HEK293T (cell line): Measurements from ENCODE around the gene DOCK9.

Experiments used
- ELF4 ChIP-seq: fragments of 450-650 bp; IDR thresholded peaks from 2 replicates; pipeline ENCODE4 v1.6.1; 2017; ENCODE audit warnings: antibody characterized with exemption
- NFRKB ChIP-seq: fragments of 450-650 bp; IDR thresholded peaks from 2 replicates; pipeline ENCODE4 v1.6.1; 2016; ENCODE audit warnings: mild to moderate bottlenecking, moderate library complexity

GRCh38 chr13:98972059-98972458 lies 5.8 kb downstream of the DOCK9 start:
- TF ChIP-seq NFRKB (no peak), ELF4 (no peak)
